H1 (cell line): Measurements from ENCODE around the gene PPIA. TPM values are rescaled to one million over a fixed set of nuclear protein-coding genes. Genes with fewer than 3 reads are reported as not detected.

Source experiments
- CTCF ChIA-PET: fragments of 300-600 bp; sonication (Branson Sonifier 250); formaldehyde crosslinking; loops from one replicate; lab custom pipeline; 2021; ENCODE audit not compliant: partially characterized antibody; lab: Charles Lee
- POLR2A ChIA-PET: fragments of 300-600 bp; sonication (Branson Sonifier 250); formaldehyde crosslinking; loops from one replicate; lab custom pipeline; 2021; ENCODE audit warnings: inconsistent platforms; ENCODE audit not compliant: partially characterized antibody; lab: Charles Lee
- DNase-seq, 2 experiments: peaks; one replicate each; pipeline versions ENCODE4 v3.0.0 to v3.0.0-alpha.2; 2010 to 2022; ENCODE audit warnings: low spot score in 2 of 2, low read depth in 1 of 2, mixed read lengths in 1 of 2
- FAIRE-seq: peaks from 2 replicates; lab custom pipeline; 2011; peaks lifted over from hg19 to GRCh38; lab: Jason Lieb, UNC
- H2AFZ ChIP-seq: 2 replicates; pipeline ENCODE4 v1.8.1; 2012; ENCODE audit warnings: low read length, inconsistent platforms
- H2AK5ac ChIP-seq: 2 replicates; pipeline ENCODE4 v1.6.1; 2013; ENCODE audit warnings: low read depth, low read length
- H2BK120ac ChIP-seq: replicated peaks from 2 replicates; pipeline ENCODE3; 2013; ENCODE audit warnings: low read depth, low read length, inconsistent platforms
- H2BK12ac ChIP-seq: 2 replicates; pipeline ENCODE4 v1.6.1; 2013; ENCODE audit warnings: low read depth, low read length
- H2BK15ac ChIP-seq: 2 replicates; pipeline ENCODE4 v1.6.1; 2013; ENCODE audit warnings: low read length
- H2BK20ac ChIP-seq: 2 replicates; pipeline ENCODE4 v1.6.1; 2013; ENCODE audit warnings: low read length
- H2BK5ac ChIP-seq: 2 replicates; pipeline ENCODE4 v1.6.1; 2013; ENCODE audit warnings: low read depth, low read length
- H3K14ac ChIP-seq: 2 replicates; pipeline ENCODE4 v1.6.1; 2013; ENCODE audit warnings: inconsistent platforms; ENCODE audit not compliant: insufficient read length
- H3K18ac ChIP-seq: 2 replicates; pipeline ENCODE4 v1.6.1; 2013; ENCODE audit warnings: low read length; ENCODE audit errors: extremely low read depth
- H3K23ac ChIP-seq: 2 replicates; pipeline ENCODE4 v1.6.1; 2013; ENCODE audit warnings: inconsistent platforms; ENCODE audit not compliant: insufficient read length
- H3K23me2 ChIP-seq: 2 replicates; pipeline ENCODE4 v1.6.1; 2013; ENCODE audit warnings: low read depth, low read length
- H3K27ac ChIP-seq: 2 replicates; pipeline ENCODE4 v1.6.1; 2011; ENCODE audit warnings: low read depth, low read length, inconsistent platforms
- H3K27me3 ChIP-seq, 4 experiments: replicated peaks in 1 of 4; 1 replicate in 1 of 4; 2 replicates in 3 of 4; pipeline versions ENCODE4 v1.6.1 to v1.8.1; 2011 to 2013; ENCODE audit warnings: low read length in 3 of 4, mild to moderate bottlenecking in 3 of 4, inconsistent platforms in 2 of 4, mixed read lengths in 2 of 4, moderate library complexity in 1 of 4; ENCODE audit not compliant: control insufficient read depth in 3 of 4, insufficient read depth in 3 of 4; ENCODE audit errors: extremely low read depth in 1 of 4
- H3K36me3 ChIP-seq, 4 experiments: 2 replicates each; pipeline versions ENCODE4 v1.6.1 to v1.8.1; 2011 to 2013; ENCODE audit warnings: mild to moderate bottlenecking in 4 of 4, low read length in 3 of 4, moderate library complexity in 2 of 4, control low read depth in 1 of 4, inconsistent platforms in 1 of 4; ENCODE audit not compliant: insufficient read depth in 4 of 4, control insufficient read depth in 2 of 4
- H3K4ac ChIP-seq: replicated peaks from 2 replicates; pipeline ENCODE3; 2013; ENCODE audit warnings: low read length, low read depth, mixed read lengths, inconsistent platforms; ENCODE audit not compliant: insufficient read length
- H3K4me1 ChIP-seq, 4 experiments: replicated peaks in 1 of 4; 1 replicate in 1 of 4; 2 replicates in 3 of 4; pipeline versions ENCODE4 v1.6.1 to v1.8.1; 2011 to 2013; ENCODE audit warnings: low read length in 3 of 4, inconsistent platforms in 2 of 4, mixed read lengths in 1 of 4; ENCODE audit not compliant: insufficient read depth in 4 of 4, control insufficient read depth in 3 of 4
- H3K4me2 ChIP-seq, 2 experiments: 2 replicates each; pipeline versions ENCODE4 v1.6.1 to v1.8.1; 2011 to 2013; ENCODE audit warnings: low read depth in 2 of 2, low read length in 2 of 2, control low read depth in 1 of 2, inconsistent platforms in 1 of 2, mild to moderate bottlenecking in 1 of 2; ENCODE audit not compliant: insufficient read depth in 1 of 2
- H3K4me3 ChIP-seq, 4 experiments: fragments of 200-600, 300-600 bp in 1 of 4; sonication (generic), shearing (Covaris generic), sonication (Bioruptor Twin) in 1 of 4; 2 replicates each; pipeline versions ENCODE4 v1.5.1 to v1.8.1; 2011 to 2016; ENCODE audit warnings: low read length in 4 of 4, low read depth in 3 of 4, control low read depth in 2 of 4, inconsistent platforms in 2 of 4, mild to moderate bottlenecking in 2 of 4, mixed read lengths in 1 of 4, moderate library complexity in 1 of 4; ENCODE audit not compliant: insufficient read depth in 2 of 4; ENCODE audit errors: extremely low read depth in 1 of 4
- H3K56ac ChIP-seq: replicated peaks from 2 replicates; pipeline ENCODE3; 2013; ENCODE audit warnings: low read depth, mild to moderate bottlenecking, mixed read lengths, low read length, inconsistent platforms; ENCODE audit not compliant: insufficient read length
- H3K79me1 ChIP-seq: 2 replicates; pipeline ENCODE4 v1.6.1; 2013; ENCODE audit warnings: low read depth, low read length, control low read depth
- H3K79me2 ChIP-seq, 2 experiments: 2 replicates each; pipeline versions ENCODE4 v1.6.1 to v1.8.1; 2012 to 2013; ENCODE audit warnings: low read length in 2 of 2, mild to moderate bottlenecking in 2 of 2, inconsistent platforms in 1 of 2; ENCODE audit not compliant: insufficient read depth in 2 of 2, control insufficient read depth in 1 of 2
- H3K9ac ChIP-seq, 4 experiments: replicated peaks in 1 of 4; 1 replicate in 1 of 4; 2 replicates in 3 of 4; pipeline versions ENCODE4 v1.6.1 to v1.8.1; 2011 to 2013; ENCODE audit warnings: low read depth in 3 of 4, low read length in 3 of 4, control low read depth in 2 of 4, mild to moderate bottlenecking in 2 of 4, moderate library complexity in 2 of 4, inconsistent platforms in 1 of 4; ENCODE audit errors: extremely low read depth in 1 of 4
- H3K9me3 ChIP-seq, 2 experiments: 2 replicates each; pipeline versions ENCODE4 v1.6.1 to v1.8.1; 2012 to 2013; ENCODE audit warnings: mild to moderate bottlenecking in 2 of 2, moderate library complexity in 2 of 2, control low read depth in 1 of 2, inconsistent platforms in 1 of 2, low read depth in 1 of 2, low read length in 1 of 2, mixed read lengths in 1 of 2; ENCODE audit not compliant: insufficient read depth in 2 of 2
- H4K20me1 ChIP-seq, 2 experiments: replicated peaks in 1 of 2; 2 replicates each; pipeline versions ENCODE3 to v1.8.1; 2011 to 2013; ENCODE audit warnings: inconsistent platforms in 2 of 2, low read length in 2 of 2, mild to moderate bottlenecking in 1 of 2; ENCODE audit not compliant: insufficient read depth in 2 of 2, control insufficient read depth in 1 of 2
- H4K5ac ChIP-seq: 2 replicates; pipeline ENCODE4 v1.6.1; 2013; ENCODE audit warnings: low read length, low read depth, mixed read lengths, inconsistent platforms; ENCODE audit not compliant: insufficient read length
- H4K8ac ChIP-seq: 2 replicates; pipeline ENCODE4 v1.8.0; 2013; ENCODE audit warnings: mild to moderate bottlenecking, moderate library complexity, low read length, inconsistent platforms; ENCODE audit not compliant: insufficient read depth; ENCODE audit errors: extremely low read depth
- H4K91ac ChIP-seq: replicated peaks from 2 replicates; pipeline ENCODE3; 2013; ENCODE audit warnings: low read length, mixed read lengths, inconsistent platforms; ENCODE audit not compliant: insufficient read length
- CBX8 ChIP-seq: fragments of 300-800, 300-1000 bp; sonication (generic); IDR thresholded peaks from 2 replicates; pipeline ENCODE4 v1.7.1; 2016; ENCODE audit warnings: low read depth, low read length, borderline replicate concordance
- CTCF ChIP-seq, 3 experiments: IDR thresholded peaks; 1 replicate in 2 of 3; 2 replicates in 1 of 3; pipeline versions ENCODE4 v1.5.1 to v1.6.1; 2011; ENCODE audit warnings: low read length in 3 of 3, mild to moderate bottlenecking in 3 of 3, inconsistent platforms in 2 of 3, low read depth in 1 of 3, moderate library complexity in 1 of 3; ENCODE audit not compliant: insufficient read depth in 1 of 3; ENCODE audit errors: control extremely low read depth in 1 of 3
- EP300 ChIP-seq, 2 experiments: IDR thresholded peaks; 1 replicate in 1 of 2; 2 replicates in 1 of 2; pipeline ENCODE4 v1.6.1; 2011 to 2012; ENCODE audit warnings: low read depth in 2 of 2, low read length in 2 of 2, mild to moderate bottlenecking in 2 of 2, borderline replicate concordance in 1 of 2, inconsistent platforms in 1 of 2, moderate library complexity in 1 of 2
- GABPA ChIP-seq: IDR thresholded peaks from 2 replicates; pipeline ENCODE4 v1.6.1; 2011; ENCODE audit warnings: mild to moderate bottlenecking, low read length, moderate library complexity, borderline replicate concordance; ENCODE audit not compliant: insufficient read depth
- GTF2F1 ChIP-seq: IDR thresholded peaks from 2 replicates; pipeline ENCODE4 v1.6.1; 2012; ENCODE audit warnings: low read depth, low read length, improper control_type of control experiment, borderline replicate concordance
- HDAC6 ChIP-seq: IDR thresholded peaks from one replicate; pipeline ENCODE4 v1.7.1; 2012; ENCODE audit warnings: low read depth, mild to moderate bottlenecking, inconsistent platforms, low read length, moderate library complexity
- SAP30 ChIP-seq: fragments of 300-600 bp; sonication (generic); IDR thresholded peaks from 2 replicates; pipeline ENCODE4 v1.7.1; 2012; ENCODE audit warnings: low read length, moderate library complexity, mild to moderate bottlenecking, inconsistent platforms; ENCODE audit not compliant: insufficient read depth, insufficient replicate concordance
- SP1 ChIP-seq: IDR thresholded peaks from 2 replicates; pipeline ENCODE4 v1.6.1; 2011; ENCODE audit warnings: low read depth, low read length
- TAF7 ChIP-seq: optimal IDR thresholded peaks from 2 replicates; pipeline ENCODE3; 2011; ENCODE audit warnings: low read depth, mild to moderate bottlenecking, inconsistent platforms, low read length, moderate library complexity, borderline replicate concordance
- TCF12 ChIP-seq: IDR thresholded peaks from 2 replicates; pipeline ENCODE4 v1.6.1; 2011; ENCODE audit warnings: low read depth, mild to moderate bottlenecking, low read length
- whole genome bisulfite sequencing, 2 experiments: shearing (Covaris generic) in 1 of 2; methylation state at CpG; one replicate each; pipeline versions ENCODE4 v1.1.6 to v1.1.7; 2013 to 2015; ENCODE audit warnings: low lambda C conversion rate in 2 of 2, mixed read lengths in 2 of 2, inconsistent platforms in 1 of 2, low coverage in 1 of 2, missing lambda C conversion rate in 1 of 2; ENCODE audit not compliant: insufficient replicate concordance in 2 of 2, insufficient coverage in 1 of 2, insufficient read length in 1 of 2; ENCODE audit errors: extremely low coverage in 1 of 2, missing lambda C conversion rate in 1 of 2; 5-methylcytosine and 5-hydroxymethylcytosine counted together
- polyA plus RNA-seq, 7 experiments: library from polyadenylated mRNA; depleted of rRNA in 3 of 7; stranded (reverse) in 5 of 7; unstranded in 2 of 7; fragments of >200 nt in 5 of 7; fragments of 200-250 nt in 2 of 7; gene quantifications; 1 replicate in 5 of 7; 2 replicates in 1 of 7; 4 replicates in 1 of 7; pipeline versions ENCODE4 v1.2.1 to v1.2.3, GENCODE V29; 2011 to 2013; ENCODE audit warnings: missing spikeins in 2 of 7, mixed read lengths in 2 of 7
- total RNA-seq: library from RNA; stranded (reverse); fragmentation: NEBNext Ultra II Directional; extraction: Animal tissue kit (Norgen Biotek cat#: 25700); gene quantifications from 2 replicates; pipeline ENCODE4 v1.2.1, GENCODE V29; 2021

Gene PPIA
- total and polyA plus RNA-seq, 2 of the 8 experiments (the other 6 are each of a cell fraction or from before 2014, with no cell fraction given), result 2,865 to 5,394 TPM

- no peak overlapping the region for H2BK12ac ChIP-seq
- H3K27ac ChIP-seq, result no peak overlapping the region
- H2AK5ac ChIP-seq, result no peak overlapping the region
- 94% methylated on average over 10 of the region's 10 CpGs; no CpG with 5 or more reads in 1 of the 2 experiments for WGBS, 2 experiments
- FAIRE-seq, result no peak
- no peak overlapping the region for H3K14ac ChIP-seq
- H3K36me3 ChIP-seq, result peaks cover 1 to 42% (median 8%) of the 10 kb centered on the region in 4 experiments; a peak in 7 of 8 replicates
- ChIA-PET CTCF (interaction anchor here (1.2 kb wide), 1 partner anchor 12 kb away, joined by 3 read pairs; no protein-coding TSS in a partner anchor), POLR2A (interaction anchor here (1.4 to 2.7 kb wide), 3 partner anchors 10 to 15 kb away, joined by 3 to 12 read pairs (median 5); no protein-coding TSS in a partner anchor)
- H2AFZ ChIP-seq, result no peak overlapping the region
- no peak overlapping the region for H3K56ac ChIP-seq
- H3K9me3 ChIP-seq, result no peaks in the 10 kb centered on the region
- no peak overlapping the region; the same call in 1 of the 2 replicates for H4K8ac ChIP-seq
- H2BK20ac ChIP-seq, result no peak overlapping the region
- no peak overlapping the region for H2BK15ac ChIP-seq
- no peaks in the 10 kb centered on the region; a peak in 1 of 7 replicates for H3K27me3 ChIP-seq
- no peak overlapping the region for H4K5ac ChIP-seq
- no peak for DNase-seq
- no peak overlapping the region for H4K91ac ChIP-seq
- H3K23ac ChIP-seq, result no peak overlapping the region
- H2BK5ac ChIP-seq, result no peak overlapping the region
- no peak overlapping the region for H3K4ac ChIP-seq
- H3K4me1 ChIP-seq, result no peaks in the 10 kb centered on the region
- H2BK120ac ChIP-seq, result no peak overlapping the region
- no peak overlapping the region for H3K18ac ChIP-seq
- no peak overlapping the region for H3K4me2 ChIP-seq
- H3K9ac ChIP-seq, result no peak overlapping the region
- TF ChIP-seq EP300 (IDR thresholded peaks at IDR 0.05; ENCODE audit: borderline replicate concordance in 1 of 2, low read depth in 2 of 2, low read length in 2 of 2) (no peak), TCF12 (no peak), CTCF (IDR thresholded peaks at IDR 0.05; ENCODE audit: control extremely low read depth in 1 of 3, insufficient read depth in 1 of 3, low read depth in 1 of 3, low read length in 3 of 3) (no peak), CBX8 (no peak), GABPA (no peak), HDAC6 (no peak), SAP30 (no peak), GTF2F1 (no peak), TAF7 (no peak), SP1 (no peak)
- H3K4me3 ChIP-seq, result no peak overlapping the region
- H3K23me2 ChIP-seq, result no peaks in the 10 kb centered on the region
- H4K20me1 ChIP-seq, result peaks cover 11 to 26% of the 10 kb centered on the region in 2 experiments
- peaks cover 0 to 32% of the 10 kb centered on the region in 2 experiments; a peak in 2 of 4 replicates for H3K79me2 ChIP-seq
- peaks cover 1% of the 10 kb centered on the region; the same call in 1 of the 2 replicates for H3K79me1 ChIP-seq
Measured at GRCh38 chr7:44757311-44757710, 39.2 kb upstream of the PPIA start.
